AG20443 (cell line): ENCODE data around the gene GJB4.

ENCODE experiments used
- DNase-seq: peaks from one replicate; pipeline ENCODE4 v3.0.0; 2012; ENCODE audit warnings: low spot score, mixed read lengths

Gene GJB4

DNA sequence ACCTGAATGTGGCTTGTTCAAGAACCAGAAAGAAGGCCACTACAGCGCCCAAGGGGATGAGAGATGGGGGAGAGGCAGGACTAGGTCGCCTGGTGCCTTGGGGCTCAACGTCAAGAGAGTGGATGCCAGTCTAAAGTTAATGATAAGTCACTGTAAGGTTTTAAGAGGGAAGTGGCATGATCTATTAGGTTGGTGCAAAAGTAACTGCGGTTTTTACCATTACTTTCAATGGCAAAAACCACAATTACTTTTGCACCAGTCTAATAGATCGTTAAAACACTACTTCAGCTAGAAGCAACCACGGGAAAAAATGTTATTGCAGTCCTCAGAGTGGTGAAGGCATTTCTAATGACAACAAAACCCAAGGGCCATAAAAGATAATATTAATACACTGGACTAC is 18.8 kb downstream of the GJB4 start:
- no peak for DNase-seq

DNA sequence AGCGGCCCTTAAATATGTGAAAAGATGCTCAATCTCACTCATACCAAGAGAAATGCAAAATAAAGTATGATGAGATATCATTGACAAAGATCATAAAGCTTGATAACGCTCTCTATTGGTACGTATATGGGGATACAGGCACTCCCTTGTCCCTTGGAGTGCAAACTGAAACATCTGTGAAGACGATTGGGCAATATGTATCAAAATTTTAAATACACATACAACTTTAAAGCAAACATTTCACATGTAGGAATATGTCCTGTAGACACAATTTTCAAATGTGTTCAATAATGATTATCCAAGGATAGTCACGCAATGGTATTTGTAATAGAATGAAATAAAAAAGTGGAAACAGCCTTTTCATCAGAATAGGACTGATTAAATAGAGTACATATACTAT is 19.5 kb downstream of the GJB4 start:
- DNase-seq = no peak

DNA sequence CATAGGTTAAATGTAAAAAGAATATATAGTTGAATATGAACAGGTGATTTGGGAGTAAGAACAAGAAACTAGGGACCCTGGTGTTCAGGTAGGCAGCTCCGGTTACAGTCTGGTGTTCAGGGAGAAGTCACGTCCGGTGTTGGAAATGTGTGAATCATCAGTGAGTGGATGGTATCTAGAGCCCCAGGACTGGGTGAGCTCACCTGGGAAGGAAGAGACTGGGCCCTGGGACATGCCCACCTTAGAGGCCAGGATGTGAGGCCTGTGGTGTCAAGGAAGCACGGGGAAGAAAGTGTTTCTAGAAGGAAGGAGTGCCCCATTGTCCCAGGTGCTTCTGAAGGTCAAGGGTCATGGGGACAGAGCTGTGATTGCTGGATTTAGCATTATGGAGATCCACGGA is 20.0 kb downstream of the GJB4 start:
- no peak for DNase-seq

DNA sequence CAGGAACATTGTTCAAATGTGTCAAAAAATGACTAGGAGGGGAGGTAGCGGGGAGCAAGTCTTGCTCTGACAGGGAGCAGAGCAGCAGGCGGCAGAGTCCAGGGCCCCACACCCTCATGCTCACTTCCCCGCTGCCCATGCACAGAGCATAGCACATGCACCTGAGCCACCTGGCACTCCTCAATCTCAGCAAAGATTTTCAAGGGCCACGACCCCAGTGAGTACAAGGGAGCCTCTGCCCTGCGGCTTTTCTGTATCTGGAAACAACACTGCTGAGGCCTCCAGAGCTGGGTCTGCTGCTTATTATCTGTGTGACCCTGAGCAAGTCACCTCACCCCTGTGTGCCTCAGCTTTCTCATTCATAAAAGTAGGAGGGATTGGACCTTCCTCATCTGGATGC is 20.4 kb downstream of the GJB4 start:
- DNase-seq = no peak

DNA sequence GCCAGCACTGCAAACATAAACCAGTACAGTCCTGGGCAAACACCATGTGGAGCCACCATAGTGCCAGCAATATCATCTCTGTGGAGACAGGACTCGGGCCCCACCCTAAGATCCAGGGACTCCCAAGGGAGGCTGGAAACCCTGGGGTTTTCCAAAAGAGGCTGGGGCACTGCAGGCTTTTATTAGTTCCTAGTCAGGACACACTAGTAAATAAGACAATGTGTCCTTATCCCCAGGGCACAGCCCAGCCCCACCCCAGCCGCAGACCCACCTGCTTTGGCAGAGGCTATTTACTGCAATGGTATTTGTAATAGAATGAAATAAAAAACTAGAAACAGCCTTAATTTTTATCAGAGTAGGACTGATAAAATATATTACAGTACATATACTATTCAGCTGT is 21.0 kb downstream of the GJB4 start:
- DNase-seq = no peak

DNA sequence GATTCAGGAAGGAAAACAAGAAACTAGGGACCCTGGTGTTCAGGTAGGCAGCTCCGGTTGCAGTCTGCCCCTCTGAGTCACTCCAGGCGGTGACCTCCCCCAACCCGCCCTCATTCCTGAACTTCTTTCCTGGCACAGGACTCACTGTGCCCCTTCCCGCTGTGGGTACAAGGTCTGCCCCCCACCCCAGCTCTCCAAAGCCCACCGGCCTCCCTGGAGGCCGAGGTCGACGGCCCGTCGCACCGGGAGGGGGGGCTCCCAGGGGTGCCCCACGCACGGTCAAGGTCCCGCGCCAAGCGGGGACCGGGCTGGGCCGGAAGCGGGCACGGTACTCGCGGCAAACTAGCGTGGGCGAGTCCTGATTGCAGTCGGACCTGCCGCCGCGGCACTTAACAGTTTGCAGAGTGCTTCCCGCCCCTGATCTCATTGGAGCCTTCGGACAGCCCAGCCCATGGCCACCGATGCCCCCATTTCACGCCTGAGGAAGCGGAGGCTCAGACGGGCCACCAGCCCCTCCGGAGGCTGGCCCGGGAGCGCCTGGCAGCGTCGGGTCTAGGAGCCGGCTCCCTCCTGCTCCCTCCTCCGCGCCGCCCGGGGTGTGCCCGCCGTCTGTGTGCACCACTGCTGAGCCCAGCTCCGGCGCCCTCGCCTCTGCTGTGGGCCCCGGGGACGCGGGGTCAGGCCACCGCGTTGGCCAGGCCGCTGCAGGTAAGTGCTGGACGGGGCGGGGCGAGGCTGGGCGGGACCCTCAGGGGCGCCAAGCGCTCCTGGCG is 21.7 kb downstream of the GJB4 start, which contains the start of gene GJB3:
Gene GJB3, plus strand, starts transcription at position 144 of the 773 bp plus-strand sequence. CDS start 3,549 bp downstream, outside the sequence.
- DNase-seq = peak; percentile 66

DNA sequence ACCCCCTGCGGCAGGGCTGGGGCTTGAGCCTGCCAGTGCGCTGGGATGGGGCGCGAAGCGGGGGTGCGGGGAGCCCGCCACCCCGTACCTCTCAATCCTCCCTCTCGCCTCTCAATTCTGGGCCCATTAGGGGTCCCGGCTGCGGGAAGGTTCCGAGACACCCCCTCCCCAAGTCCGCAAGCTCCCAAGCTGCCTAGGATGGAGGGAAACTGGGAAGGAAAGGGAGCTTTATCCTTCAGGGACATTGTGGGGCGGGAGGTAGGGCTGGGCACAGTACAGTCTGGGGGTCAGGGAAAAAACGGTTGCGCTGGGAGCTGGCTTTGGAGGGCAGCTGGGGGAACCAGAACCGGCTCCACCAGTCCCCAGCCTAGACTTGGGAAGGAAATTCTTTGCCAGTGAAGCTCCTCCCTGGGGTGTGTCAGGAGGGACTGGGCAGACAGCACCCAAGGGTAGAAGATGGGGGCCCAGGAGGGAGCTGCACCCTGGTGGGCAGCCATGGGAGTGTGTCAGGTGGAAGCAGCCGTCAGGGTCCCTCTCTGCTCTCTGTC is 22.4 kb downstream of the GJB4 start:
- DNase-seq = no peak

DNA sequence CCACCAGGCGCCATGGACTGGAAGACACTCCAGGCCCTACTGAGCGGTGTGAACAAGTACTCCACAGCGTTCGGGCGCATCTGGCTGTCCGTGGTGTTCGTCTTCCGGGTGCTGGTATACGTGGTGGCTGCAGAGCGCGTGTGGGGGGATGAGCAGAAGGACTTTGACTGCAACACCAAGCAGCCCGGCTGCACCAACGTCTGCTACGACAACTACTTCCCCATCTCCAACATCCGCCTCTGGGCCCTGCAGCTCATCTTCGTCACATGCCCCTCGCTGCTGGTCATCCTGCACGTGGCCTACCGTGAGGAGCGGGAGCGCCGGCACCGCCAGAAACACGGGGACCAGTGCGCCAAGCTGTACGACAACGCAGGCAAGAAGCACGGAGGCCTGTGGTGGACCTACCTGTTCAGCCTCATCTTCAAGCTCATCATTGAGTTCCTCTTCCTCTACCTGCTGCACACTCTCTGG is 25.2 kb downstream of the GJB4 start:
- DNase-seq = no peak

DNA sequence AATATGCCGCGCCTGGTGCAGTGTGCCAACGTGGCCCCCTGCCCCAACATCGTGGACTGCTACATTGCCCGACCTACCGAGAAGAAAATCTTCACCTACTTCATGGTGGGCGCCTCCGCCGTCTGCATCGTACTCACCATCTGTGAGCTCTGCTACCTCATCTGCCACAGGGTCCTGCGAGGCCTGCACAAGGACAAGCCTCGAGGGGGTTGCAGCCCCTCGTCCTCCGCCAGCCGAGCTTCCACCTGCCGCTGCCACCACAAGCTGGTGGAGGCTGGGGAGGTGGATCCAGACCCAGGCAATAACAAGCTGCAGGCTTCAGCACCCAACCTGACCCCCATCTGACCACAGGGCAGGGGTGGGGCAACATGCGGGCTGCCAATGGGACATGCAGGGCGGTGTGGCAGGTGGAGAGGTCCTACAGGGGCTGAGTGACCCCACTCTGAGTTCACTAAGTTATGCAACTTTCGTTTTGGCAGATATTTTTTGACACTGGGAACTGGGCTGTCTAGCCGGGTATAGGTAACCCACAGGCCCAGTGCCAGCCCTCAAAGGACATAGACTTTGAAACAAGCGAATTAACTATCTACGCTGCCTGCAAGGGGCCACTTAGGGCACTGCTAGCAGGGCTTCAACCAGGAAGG is 25.8 kb downstream of the GJB4 start:
- DNase-seq = no peak

DNA sequence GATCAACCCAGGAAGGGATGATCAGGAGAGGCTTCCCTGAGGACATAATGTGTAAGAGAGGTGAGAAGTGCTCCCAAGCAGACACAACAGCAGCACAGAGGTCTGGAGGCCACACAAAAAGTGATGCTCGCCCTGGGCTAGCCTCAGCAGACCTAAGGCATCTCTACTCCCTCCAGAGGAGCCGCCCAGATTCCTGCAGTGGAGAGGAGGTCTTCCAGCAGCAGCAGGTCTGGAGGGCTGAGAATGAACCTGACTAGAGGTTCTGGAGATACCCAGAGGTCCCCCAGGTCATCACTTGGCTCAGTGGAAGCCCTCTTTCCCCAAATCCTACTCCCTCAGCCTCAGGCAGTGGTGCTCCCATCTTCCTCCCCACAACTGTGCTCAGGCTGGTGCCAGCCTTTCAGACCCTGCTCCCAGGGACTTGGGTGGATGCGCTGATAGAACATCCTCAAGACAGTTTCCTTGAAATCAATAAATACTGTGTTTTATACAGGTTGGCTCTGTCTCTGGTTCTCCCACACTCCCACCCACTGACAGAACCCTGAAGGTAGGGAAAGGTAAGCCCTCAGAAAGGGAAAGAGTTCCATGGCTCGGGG is 26.4 kb downstream of the GJB4 start:
- no peak for DNase-seq

DNA sequence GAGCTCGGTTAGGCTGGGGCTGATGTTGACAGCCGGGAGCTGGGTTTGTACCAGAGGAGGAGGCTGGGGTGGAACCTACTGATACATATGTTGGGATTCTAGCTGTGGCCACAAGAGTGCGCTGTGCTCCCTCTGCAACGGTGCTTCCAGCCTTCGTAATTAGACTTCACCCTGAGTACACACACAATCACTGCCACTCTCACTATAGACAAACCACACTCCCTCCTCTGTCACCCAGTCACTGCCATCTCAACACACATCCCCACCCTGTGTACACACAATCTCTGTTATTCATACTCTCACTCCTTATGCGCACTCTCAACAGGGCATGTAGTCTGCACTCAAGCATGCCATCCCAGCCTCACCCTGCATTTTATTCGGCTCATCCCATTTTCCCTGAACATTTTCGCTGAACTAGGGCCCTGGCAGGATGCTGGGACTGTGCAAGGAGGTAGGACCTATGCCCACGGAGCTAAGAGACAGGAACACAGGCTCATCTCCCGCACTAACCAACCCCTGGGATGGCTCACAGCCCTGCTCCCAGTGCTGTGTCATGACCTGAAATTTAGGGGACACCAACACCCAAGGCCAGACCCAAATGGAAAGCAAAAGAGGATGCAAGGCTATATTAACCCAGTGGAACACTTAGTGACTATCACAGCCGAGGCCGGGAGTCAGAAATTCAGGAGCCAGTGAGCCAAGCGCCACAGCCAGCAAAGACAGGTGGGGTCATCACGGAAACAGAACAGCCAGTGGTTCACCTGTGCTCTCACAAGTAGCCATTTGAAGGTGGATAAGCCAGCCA is 27.2 kb downstream of the GJB4 start:
- peak; percentile 84 for DNase-seq

DNA sequence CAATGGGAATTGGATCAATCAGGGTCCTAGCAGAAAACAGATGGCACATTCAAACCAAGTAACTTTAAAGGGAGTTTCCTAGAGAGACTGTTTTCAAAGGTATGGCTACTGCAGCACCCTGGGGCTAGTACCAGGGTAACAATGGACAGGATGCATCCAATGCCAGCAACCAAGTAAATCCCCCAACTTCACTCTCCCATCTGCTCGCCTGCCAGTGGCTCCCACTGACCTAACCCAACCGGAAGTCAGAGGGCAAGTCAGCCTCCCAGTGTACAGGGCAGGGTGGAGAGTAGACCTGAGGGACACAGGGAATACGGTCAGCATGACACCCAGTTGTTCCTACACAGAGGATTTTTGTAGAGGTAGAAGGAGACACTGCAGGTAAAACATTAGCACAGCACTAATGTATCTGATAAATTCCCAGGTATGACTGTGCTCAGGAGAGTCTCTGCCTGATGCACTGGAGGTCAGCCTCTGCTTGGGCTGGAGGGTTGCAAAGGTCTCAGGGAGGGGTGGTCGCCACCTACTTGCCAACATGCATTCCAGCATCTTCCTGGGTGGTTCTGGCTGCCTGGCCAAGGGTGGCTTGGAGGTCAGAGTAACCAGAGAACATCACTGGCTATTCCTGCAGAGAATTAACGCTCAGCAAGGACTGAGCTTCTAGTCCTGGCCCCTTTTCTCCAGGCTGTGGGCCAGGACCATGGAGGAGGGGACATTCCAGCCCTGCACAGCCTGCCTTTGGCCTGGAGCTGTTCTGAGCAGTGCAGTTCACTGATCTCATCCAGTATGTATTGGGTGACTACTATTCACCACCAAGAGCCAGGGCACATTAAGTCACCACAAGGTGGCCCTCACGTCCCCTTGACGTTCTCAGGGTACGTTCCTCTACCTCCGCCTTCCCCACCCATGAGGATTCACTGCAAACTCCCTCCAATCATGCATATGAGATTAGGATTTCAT is 28.2 kb downstream of the GJB4 start:
- DNase-seq = peak; percentile 48

DNA sequence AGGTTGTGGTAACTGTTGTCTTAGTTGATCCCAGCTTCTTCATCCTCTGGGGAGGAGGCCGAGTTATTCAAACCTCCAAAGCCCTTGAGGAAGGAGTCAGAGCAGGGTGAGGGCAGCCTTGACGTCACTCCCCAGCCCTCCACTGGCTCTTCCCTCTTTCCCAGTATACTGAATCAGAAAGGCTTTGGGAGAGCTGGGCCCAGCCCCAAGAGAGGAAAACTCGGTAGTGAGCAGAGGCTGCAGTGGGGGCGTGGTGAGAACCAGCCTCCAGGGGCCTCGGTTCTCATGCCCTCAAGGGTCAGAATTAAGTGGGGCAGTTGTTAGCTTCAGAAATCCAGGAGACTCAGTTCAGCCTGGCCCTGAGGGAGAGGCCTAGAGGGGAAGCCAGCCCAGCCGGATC is 31.4 kb downstream of the GJB4 start:
- DNase-seq = no peak

DNA sequence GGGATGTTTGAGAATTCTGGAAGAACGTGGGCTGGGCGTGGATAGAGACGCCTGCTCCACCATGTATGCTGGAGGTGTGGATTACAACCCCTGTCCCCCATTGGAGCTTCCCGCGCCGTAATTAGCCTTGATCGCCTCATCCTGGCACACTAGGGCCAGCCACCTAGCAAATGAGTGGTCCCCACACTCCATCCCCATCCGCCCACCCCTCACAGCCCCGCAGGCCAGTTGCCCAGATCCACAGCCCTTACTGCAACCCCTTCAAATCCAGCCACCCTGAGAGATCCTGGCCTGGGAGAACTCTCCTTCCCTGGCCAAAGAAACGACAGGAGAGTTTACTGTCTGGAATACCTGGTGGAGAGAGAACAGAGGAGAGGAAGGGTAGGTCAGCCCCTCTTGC is 32.9 kb downstream of the GJB4 start:
- DNase-seq = no peak

DNA sequence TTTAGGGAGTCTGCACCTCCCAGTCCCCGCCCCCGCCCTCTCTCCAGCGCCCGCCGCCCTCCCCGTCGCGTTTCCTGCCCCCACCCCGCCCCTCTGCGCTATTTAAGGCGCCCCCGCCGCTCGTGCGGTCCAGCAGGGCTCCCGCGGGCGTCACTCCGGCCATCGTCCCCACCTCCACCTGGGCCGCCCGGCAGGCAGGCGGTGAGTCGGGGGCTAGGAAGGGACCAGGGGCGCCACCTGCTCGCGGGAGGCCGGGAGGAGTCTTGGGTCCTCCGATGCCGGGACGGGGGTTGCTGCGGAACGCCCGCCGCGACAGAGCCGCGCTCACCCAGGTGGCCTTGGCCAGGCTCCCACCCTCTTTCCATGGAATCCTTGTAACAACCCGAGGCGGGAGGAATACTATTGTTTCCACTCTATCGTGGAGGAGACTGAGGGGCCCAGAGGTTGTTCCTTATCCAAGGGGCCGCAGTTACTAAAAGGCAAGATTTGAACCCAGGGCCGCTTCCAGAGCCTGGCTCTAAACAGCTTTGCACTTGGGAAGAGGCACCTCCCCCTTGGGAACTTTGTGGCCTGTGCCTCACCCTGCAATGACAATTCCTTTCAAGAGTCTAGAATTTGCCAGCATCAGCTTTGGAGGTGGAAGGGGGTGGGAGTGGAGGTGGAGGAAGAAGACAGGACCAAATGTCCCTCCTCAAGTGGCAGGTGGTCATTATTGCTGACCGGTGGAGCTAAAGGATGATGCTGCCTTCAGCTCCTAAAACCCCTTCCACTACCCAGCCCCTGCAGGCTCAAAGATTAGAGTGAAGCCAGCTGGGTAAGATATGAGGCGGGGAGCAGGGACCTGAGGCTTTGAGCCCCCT is 33.6 kb downstream of the GJB4 start, which contains the start of gene GJA4:
Gene GJA4, plus strand, starts transcription at position 132 of the 860 bp plus-strand sequence. CDS start 1,215 bp downstream, outside the sequence.
- DNase-seq = no peak

DNA sequence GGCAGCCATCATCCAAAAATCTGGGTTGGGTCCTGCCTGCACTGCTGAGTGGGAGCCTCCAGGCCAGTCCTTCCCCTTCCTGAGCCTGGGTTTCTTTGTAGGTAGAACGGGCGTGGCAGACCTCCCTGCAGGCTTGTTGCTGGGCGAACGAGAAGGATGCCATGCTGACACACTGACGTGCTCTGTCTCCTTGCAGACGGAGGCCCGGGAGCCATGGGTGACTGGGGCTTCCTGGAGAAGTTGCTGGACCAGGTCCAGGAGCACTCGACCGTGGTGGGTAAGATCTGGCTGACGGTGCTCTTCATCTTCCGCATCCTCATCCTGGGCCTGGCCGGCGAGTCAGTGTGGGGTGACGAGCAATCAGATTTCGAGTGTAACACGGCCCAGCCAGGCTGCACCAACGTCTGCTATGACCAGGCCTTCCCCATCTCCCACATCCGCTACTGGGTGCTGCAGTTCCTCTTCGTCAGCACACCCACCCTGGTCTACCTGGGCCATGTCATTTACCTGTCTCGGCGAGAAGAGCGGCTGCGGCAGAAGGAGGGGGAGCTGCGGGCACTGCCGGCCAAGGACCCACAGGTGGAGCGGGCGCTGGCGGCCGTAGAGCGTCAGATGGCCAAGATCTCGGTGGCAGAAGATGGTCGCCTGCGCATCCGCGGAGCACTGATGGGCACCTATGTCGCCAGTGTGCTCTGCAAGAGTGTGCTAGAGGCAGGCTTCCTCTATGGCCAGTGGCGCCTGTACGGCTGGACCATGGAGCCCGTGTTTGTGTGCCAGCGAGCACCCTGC is 34.7 kb downstream of the GJB4 start:
- DNase-seq = no peak

DNA sequence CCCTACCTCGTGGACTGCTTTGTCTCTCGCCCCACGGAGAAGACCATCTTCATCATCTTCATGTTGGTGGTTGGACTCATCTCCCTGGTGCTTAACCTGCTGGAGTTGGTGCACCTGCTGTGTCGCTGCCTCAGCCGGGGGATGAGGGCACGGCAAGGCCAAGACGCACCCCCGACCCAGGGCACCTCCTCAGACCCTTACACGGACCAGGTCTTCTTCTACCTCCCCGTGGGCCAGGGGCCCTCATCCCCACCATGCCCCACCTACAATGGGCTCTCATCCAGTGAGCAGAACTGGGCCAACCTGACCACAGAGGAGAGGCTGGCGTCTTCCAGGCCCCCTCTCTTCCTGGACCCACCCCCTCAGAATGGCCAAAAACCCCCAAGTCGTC is 35.2 kb downstream of the GJB4 start:
- DNase-seq = no peak

DNA sequence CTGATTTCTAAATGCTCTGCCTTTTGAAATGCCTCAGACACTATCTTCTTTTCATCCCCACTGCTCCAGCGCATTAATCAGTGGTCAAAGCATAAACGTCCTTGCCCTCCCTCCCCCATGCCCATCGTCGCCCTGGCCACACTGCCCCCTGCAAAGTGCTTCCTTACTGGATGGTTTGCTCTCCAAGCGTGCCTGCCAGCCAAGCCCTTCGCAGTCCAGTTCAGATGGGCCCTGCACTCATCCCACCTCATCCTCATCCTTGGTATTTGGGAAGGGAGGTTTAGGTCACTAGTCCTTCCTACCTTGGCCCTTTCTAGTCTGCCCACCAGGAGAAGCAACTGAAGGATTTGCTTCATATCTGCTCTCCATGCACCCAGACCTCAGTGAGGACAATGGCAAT is 36.4 kb downstream of the GJB4 start:
- DNase-seq = no peak

DNA sequence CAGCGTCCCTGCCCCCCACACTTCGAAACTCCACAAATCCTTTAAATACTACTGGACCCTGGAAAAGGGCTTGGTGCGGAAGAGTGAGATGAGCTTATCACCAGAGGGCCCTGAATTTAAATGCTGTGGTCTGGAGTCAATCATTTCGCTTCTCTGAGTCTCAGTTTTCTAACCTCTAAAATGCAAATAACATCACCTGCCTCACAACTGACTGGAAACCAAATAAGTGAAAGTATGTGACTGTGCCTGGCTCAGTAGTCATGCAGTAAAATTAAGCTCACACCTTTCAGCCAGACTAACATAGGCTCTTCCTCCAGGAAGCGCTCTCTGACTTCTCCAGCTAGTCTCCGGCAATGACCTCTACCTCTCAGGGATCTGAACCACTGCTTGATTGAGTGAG is 37.5 kb downstream of the GJB4 start:
- DNase-seq = no peak
